Thyroid gland (tissue), 4 donors: ENCODE measurements around the gene DEFB132.

Experiments
- POLR2A ChIP-seq, 2 donors: fragments of 450-650 bp; IDR thresholded peaks; one replicate each; pipeline ENCODE4 v1.6.1; 2017; ENCODE audit warnings: antibody characterized with exemption in 2 of 2, mild to moderate bottlenecking in 2 of 2, moderate library complexity in 1 of 2
- TF ChIP-seq, protein P1 (sequence below), 6 experiments: fragments of 200-600 bp in 3 of 6; fragments of 450-650 bp in 3 of 6; sonication (generic) in 3 of 6; IDR thresholded peaks; one replicate each; pipeline ENCODE4 v1.5.1; 2016 to 2019; ENCODE audit warnings: antibody characterized with exemption in 6 of 6, mild to moderate bottlenecking in 2 of 6, inconsistent platforms in 1 of 6, moderate library complexity in 1 of 6

GRCh38 chr20:278181-278580, 20.7 kb downstream of the DEFB132 start:
- TF ChIP-seq, protein P1, sequence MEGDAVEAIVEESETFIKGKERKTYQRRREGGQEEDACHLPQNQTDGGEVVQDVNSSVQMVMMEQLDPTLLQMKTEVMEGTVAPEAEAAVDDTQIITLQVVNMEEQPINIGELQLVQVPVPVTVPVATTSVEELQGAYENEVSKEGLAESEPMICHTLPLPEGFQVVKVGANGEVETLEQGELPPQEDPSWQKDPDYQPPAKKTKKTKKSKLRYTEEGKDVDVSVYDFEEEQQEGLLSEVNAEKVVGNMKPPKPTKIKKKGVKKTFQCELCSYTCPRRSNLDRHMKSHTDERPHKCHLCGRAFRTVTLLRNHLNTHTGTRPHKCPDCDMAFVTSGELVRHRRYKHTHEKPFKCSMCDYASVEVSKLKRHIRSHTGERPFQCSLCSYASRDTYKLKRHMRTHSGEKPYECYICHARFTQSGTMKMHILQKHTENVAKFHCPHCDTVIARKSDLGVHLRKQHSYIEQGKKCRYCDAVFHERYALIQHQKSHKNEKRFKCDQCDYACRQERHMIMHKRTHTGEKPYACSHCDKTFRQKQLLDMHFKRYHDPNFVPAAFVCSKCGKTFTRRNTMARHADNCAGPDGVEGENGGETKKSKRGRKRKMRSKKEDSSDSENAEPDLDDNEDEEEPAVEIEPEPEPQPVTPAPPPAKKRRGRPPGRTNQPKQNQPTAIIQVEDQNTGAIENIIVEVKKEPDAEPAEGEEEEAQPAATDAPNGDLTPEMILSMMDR (IDR thresholded peaks at IDR 0.05), result no peak
- no peak for TF ChIP-seq POLR2A (IDR thresholded peaks at IDR 0.05)
